NB4 (cell line): ENCODE measurements around the gene NHS.

Source experiments
- DNase-seq: peaks from one replicate; pipeline ENCODE4 v3.0.0; 2010; ENCODE audit warnings: low read depth
- H3K4me3 ChIP-seq: one replicate; pipeline ENCODE4 v1.5.1; 2011; ENCODE audit warnings: mild to moderate bottlenecking, low read depth, low read length, moderate library complexity
- MYC ChIP-seq: IDR thresholded peaks from 2 replicates; pipeline ENCODE4 v1.6.1; 2011; ENCODE audit warnings: low read depth, low read length
- POLR2A ChIP-seq: IDR thresholded peaks from 2 replicates; pipeline ENCODE4 v1.6.1; 2011; ENCODE audit warnings: mild to moderate bottlenecking; ENCODE audit not compliant: insufficient read length; ENCODE audit errors: extremely low read depth
- TF ChIP-seq, protein P1 (sequence below): IDR thresholded peaks from 2 replicates; pipeline ENCODE4 v1.6.1; 2011; ENCODE audit warnings: low read depth, low read length
- TF ChIP-seq, protein P2 (sequence below): IDR thresholded peaks from one replicate; pipeline ENCODE4 v1.5.1; 2012; ENCODE audit warnings: low read depth, low read length

Gene NHS

DNA sequence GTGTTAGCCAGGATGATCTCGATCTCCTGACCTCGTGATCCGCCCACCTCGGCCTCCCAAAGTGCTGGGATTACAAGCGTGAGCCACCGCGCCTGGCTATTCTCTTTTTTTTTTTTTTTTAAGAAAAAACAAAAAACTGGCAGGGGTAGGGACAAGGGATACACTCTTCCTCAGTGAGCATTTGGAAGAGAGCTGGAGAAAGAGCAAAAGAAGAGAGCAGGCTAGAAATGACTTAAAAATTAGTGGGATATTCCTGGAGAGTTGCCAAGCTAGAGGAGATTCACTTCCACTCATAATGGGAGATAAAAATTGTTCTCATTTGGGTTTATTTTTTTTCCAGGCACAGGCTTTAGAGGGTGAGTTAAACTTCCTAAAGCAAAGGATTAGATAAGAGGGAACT lies 222.3 kb downstream of the NHS start:
- TF ChIP-seq POLR2A (no peak), MYC (no peak)
- TF ChIP-seq, protein P1, sequence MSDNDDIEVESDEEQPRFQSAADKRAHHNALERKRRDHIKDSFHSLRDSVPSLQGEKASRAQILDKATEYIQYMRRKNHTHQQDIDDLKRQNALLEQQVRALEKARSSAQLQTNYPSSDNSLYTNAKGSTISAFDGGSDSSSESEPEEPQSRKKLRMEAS = no peak
- TF ChIP-seq, protein P2, sequence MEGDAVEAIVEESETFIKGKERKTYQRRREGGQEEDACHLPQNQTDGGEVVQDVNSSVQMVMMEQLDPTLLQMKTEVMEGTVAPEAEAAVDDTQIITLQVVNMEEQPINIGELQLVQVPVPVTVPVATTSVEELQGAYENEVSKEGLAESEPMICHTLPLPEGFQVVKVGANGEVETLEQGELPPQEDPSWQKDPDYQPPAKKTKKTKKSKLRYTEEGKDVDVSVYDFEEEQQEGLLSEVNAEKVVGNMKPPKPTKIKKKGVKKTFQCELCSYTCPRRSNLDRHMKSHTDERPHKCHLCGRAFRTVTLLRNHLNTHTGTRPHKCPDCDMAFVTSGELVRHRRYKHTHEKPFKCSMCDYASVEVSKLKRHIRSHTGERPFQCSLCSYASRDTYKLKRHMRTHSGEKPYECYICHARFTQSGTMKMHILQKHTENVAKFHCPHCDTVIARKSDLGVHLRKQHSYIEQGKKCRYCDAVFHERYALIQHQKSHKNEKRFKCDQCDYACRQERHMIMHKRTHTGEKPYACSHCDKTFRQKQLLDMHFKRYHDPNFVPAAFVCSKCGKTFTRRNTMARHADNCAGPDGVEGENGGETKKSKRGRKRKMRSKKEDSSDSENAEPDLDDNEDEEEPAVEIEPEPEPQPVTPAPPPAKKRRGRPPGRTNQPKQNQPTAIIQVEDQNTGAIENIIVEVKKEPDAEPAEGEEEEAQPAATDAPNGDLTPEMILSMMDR = no peak
- H3K4me3 ChIP-seq = no peak overlapping the region
- no peak for DNase-seq

DNA sequence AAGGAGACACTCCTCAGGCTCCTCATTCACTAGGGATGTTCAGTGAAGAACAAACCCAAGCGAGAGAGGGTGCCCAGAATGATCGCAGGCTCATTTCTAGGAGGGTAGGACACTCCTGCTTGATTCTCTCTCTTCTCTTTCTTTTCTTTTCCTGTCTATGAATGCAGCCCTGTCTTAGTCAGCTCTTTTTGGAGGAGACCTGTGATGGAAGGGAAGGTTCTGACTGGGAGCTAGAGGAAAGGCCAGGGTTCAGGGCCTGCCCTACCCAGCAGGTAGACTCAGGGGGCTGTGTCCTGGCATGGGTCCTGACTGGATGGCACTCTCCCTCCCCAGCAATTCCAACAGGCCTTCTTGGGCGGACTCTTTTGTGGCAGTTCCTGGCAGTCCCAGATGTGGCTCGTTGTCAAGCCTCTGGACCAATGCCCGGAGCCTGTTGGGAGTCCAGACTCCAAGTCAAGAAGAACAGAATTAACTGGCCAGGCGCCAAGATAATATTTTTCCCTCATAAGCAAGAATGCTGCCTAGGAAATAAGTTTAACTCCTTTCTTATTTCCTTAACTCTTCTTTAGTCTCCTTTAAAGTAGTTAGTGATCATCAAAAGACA lies 222.9 kb downstream of the NHS start:
- TF ChIP-seq, protein P1 = no peak
- no peak for TF ChIP-seq POLR2A
- TF ChIP-seq, protein P2 = no peak
- no peak overlapping the region for H3K4me3 ChIP-seq
- no peak for DNase-seq

DNA sequence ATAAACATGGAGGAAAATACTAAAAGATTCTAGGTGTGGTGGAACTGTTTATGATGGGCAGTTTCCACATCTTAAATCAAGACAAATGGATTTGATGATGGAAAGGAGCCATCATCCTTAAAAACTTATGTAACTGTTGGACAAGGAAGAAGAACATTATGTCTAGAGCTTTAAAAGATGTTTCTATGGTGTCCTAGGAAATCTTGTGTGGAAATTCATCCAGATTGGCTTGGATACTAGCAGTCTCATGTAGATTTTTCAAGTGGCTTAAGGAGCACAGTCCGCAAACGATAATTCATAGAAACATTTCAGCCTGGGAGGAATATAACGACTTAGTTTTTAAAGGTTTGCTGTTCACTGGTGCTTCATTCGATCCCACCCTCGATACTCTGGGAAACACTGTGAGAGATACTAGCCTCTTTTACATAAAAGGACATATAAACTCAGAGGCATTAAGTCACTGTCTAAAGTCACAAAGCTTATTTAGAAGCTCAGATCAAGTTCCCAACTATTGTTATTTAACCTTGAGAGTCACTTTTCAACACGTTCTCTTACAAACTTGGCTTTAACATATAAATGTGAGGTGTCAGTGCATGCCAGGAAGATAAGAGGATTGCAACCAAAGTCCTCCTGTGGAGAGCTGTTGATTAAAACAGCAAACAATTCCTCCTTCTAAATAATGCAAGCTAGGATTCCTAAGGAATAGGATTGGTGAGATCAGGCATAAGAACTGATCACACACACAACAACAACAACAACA lies 226.6 kb downstream of the NHS start:
- TF ChIP-seq POLR2A (no peak), MYC (no peak)
- TF ChIP-seq, protein P1 = no peak
- TF ChIP-seq, protein P2 = no peak
- H3K4me3 ChIP-seq = no peak overlapping the region
- no peak for DNase-seq

DNA sequence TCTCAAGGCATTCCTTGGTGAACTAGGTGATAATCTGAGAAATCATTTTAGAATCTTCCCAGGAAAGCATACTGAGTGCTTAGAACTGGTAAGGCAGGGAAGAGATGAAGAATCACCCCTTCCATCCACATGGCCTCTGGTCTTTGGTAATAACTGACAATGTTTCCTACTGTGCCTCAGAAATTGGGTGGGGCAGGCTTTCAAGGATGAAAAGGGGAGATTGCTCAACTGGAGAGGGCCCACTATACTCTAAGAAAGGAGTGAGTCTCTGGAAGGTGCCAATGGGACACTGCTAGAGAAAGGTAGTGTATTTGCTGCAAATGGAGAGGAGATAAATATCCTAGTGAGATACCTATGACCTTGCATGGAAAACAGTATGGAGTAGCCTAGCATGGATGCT lies 227.2 kb downstream of the NHS start:
- no peak for DNase-seq
- TF ChIP-seq MYC (no peak), POLR2A (no peak)
- TF ChIP-seq, protein P2 = no peak
- TF ChIP-seq, protein P1 = no peak
- H3K4me3 ChIP-seq = no peak overlapping the region

DNA sequence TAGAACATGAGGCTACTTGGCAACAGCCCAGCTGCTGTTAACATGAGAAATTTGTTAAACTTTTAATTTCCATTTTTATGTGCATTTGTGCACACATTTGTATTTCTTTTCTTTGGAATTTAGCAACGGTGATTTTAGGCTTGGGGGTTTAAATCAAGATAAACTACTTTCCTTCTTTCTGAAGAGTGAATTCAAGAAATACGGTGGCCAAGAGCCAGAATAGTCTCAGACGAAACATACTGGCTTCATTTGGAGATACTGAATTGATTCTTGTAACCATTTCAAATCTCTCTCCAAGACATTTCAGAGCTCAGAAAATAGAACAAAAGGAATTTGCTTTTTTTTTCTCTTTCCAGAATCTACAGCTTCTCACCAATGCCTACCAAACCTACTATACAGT lies 228.2 kb downstream of the NHS start:
- no peak overlapping the region for H3K4me3 ChIP-seq
- no peak for DNase-seq
- no peak for TF ChIP-seq MYC
- no peak for TF ChIP-seq POLR2A

DNA sequence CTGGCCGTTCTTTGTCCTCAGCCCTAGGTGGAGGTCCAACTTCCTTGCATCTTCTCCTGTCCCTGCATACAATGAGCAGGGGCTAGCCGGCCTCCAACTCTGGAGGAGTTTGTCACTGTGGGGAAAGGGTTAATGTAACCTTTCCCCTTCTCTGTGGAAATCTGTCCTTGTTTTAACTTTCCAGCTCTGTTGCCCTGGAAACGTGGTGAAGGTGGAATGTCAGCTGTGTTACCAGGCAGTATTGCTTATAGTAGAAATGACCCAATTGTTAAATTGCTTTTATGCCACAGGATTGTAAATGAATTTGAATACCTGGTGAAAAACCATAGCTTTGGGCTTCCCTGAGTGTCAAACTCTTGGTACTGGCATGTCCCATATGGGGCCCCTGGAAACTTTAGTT lies 230.7 kb downstream of the NHS start:
- TF ChIP-seq, protein P2 = no peak
- TF ChIP-seq, protein P1 = no peak
- TF ChIP-seq POLR2A (no peak), MYC (no peak)
- no peak for DNase-seq
- H3K4me3 ChIP-seq = no peak overlapping the region
